HS-27A (cell line): Measurements from ENCODE around the gene AQP12A.

Experiments
- DNase-seq: peaks from one replicate; pipeline ENCODE4 v3.0.0-alpha.2; 2012; ENCODE audit warnings: low read depth, missing footprints

The AQP12A gene

DNA sequence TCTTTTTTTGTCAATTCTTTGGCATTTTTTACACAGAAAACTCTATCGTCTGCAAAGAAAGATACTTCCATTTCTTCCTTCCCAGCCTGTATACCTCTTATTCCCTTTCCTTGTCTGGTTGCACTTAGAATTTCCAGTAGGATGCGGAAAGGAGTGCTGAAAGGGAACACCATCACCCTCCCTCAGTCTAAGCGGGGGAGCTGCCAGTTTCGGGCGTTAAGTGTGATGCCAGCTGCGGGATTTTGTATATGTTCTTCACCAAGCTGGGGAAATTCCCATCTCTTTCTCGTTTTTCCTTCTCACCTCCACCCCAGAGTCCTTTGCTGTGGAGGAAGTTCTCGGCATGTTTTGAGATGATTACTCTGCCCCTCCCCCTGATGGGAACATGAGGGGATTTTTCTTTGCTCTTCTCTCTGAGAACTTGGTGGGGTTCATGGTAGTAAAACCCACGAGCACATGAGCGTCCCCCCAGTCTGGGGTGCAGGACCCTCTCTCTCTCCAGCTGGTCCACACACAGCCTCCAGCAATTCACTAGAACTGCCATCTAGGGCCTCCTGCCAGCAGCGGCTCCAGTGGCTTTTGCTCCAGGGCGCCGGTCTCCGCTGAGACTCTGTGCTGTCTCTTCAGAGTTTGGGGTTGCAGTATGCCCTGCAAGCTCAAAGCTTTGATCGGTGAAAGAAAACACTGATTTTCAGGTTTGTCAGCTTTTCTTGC, 15.5 kb downstream of the AQP12A start:
- DNase-seq = no peak

DNA sequence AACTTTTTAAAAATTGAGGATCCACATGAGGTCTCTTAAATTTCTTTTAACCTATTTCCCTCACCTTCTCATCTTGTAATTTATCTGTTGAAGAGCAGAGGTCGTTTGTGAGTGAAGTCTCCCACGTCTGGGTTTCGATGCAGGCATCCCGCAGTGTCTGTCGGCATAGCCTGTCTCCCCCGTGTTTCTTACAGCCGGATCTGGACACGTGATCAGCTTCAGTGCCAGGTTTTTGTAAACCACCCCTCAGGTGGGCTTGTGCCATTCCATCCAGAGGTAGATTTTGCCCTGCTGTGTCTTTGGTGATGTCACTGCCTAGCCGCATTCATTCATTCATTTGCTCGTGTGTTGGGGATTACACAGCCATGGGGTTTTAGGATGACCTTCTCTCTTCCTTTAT, 16.2 kb downstream of the AQP12A start:
- no peak for DNase-seq

DNA sequence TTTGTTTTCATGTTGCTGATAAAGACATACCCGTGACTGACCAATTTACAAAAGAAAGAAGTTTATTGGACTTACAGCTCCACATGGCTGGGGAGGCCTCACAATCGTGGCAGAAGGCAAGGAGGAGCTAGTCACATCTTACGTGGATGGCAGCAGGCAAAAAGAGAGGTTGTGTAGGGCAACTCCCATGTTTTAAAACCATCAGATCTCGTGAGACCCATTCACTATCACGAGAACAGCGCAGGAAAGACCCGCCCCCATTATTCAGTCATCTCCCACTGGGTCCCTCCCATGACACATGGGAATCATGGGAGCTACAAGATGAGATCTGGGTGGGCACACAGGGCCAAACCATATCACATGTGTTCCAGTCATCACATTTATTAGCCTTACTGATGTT, 16.8 kb downstream of the AQP12A start:
- DNase-seq = no peak

DNA sequence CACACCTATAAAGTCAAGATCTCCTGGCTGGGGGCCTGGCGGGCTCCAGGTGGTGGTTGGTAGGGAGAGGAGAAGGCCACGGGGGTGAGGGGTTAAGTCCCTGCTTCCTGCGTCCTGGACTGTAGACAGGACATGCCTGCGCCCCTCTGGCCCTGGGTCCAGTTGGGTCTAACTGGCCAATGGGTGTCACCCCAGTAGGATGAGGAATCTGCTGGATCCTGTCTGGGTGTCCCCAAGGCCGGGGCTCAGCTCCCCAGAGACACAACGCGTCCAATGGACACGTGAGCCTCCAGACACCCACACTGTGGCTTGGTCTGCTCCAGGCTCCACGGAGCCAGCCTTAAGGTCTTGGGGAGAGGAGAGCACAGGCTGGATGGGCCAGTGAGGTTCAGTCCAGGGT, 19.6 kb downstream of the AQP12A start:
- DNase-seq = no peak

DNA sequence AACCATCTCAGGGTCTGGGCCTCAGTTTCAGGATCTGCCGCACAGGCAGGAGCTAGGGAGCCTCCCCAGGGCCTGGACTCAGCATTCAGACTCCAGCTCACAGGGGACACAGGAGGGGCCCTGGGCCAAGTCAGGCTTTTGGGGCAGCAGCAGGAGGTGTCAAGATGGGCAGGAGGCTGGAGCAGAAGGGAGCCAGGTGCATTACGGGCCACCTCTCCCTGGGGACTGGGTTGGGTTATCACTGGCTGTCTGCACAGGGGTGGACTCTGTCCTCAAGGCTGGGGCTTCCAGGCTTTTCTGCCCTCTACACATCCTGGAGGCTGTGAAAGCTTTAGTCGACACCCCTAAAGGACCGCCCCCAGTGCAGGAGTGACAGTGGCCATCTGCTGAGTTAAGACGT, 20.0 kb downstream of the AQP12A start:
- DNase-seq = no peak

DNA sequence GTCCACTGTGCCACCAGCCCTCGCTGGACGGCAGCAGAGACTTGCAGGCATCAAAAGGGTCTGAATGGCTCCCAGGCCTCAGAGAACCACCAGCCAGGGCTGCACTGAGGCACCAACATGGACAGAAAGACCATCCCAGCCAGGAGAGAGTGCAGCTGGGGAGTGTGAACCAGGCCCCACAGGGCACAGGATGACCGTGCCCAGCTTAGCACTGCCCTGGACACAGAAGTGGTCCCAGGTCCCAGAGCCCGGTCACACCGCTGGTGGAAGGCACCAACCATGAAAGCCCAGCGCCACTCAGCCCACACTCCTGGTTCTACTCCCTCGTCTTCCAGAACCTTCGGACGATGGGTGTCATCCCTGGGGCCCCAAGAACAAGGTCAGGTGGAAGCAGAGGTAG, 20.5 kb downstream of the AQP12A start:
- no peak for DNase-seq

DNA sequence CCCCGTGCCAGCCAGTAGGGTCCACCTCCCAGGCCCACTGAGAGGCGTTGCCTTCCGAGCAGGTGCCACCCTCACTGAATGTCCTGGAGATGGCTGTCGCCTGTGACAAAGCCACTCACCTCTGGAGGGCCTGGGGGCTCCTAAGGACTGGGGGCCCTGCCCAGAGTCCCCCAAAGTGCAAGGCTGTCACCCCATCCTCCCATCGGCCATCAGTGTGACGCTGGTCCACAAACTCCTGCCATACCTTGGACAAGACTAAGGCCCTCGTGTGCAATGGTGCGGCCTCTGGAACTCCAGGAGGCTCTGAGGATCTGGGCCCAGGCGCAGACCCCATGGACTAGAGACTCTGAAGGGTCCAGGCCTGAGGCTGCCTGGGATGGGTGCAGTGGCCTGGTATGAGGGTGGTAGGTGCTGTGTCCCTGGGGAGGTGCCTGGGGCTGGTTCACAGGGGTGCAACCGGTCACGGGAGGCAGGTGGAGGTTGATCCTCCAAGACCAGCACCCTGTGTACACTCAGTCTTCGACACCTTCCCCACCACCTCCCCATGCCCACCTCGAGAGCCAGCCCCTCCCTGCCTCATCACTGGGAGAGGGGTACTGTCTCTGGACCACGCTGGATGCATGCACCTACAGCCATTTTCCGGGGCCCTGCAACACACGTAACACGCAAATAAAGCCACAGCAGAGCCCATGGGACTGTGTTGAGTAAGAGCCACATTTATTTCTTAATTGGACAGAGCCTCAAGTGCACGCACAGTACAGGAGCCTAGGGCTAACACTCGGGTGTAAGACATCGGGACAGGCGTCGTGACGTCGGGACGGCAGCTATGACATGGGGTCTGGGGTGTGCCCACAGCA, 21.6 kb downstream of the AQP12A start:
- no peak for DNase-seq

DNA sequence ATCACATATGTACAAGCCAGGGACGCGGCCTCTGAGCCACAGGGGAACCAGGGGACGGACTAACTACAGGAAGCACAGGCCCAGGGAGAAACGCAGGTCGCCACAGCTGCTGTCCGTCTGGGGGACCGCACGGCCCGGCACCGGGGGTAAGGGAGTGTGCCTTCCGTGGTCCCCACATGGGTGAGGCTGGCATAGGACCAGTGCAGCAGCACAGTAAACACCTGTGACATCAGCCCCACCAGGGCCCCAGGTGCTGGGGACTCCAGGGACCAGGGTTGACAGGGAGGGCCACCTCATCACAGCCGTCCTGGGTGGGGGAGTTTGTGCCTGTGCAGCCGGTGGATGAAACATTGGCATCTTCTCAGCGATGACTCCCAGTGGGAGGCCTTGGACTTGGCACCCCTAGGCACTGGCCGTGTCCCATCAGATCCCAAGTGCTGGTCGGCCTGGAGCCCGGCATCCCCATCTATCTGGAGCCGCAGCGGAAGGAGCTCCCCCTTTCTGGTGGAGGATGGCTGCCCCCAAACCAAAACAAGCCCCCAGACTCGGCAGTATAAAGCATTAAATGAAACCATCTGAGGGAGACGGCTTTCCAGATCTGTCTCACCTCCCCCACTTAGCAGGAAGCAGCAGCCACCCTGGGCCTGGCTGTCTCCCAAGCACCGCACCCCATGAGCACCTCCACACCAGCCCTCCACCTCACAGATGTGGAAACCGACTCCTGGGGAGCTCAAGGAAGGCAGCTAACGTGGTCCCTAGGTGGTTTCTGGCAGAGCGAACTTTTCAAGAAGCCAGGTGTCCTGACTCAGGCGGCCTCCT, 22.5 kb downstream of the AQP12A start:
- DNase-seq = no peak

DNA sequence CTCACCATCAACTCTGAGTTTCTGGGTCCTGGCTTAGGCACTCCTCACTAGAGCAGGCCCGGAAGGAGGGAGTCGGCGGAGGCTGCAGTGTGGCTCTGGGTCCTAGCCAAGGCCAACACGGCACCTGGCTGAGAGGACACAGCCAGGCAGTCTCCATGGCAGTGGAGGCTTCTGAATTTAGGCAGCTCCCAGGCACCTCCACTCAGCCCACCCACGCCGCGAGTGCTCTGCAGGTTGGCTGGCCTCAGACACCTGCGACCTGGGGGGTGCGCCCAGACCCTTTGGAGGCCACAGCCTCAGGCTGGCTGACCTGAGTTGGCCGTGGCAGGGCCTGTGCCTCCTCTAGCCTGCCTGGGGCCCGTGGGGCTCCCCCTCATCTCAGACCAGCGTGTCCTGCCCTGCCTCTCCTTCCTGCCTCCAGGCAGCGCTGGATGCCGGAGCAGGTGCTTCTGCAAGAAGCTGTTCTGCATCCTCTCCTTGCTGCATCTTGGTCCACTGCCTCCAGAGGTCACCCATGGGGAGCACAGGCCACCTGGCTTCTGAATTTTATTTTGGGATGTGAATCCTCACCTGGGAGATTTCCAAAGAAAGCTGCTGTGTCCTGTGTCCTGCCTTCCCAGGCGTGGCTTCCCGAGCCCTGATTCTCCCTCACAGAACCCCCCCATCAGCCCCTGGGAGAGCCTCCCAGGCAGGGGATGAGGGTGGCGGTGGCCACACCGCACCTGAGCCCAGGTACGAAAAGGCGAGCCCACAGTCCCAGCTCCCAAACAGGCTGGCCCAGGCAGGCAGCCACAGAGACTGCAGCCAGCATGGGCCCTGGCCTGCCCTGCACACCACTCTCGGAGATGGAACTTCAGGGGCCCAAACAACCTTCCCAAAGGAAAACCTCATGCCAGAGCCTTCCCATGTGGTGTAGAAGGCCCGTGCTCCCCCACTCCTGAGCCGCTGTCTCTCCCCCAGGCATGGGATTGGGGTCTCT, 23.4 kb downstream of the AQP12A start:
- DNase-seq = no peak

DNA sequence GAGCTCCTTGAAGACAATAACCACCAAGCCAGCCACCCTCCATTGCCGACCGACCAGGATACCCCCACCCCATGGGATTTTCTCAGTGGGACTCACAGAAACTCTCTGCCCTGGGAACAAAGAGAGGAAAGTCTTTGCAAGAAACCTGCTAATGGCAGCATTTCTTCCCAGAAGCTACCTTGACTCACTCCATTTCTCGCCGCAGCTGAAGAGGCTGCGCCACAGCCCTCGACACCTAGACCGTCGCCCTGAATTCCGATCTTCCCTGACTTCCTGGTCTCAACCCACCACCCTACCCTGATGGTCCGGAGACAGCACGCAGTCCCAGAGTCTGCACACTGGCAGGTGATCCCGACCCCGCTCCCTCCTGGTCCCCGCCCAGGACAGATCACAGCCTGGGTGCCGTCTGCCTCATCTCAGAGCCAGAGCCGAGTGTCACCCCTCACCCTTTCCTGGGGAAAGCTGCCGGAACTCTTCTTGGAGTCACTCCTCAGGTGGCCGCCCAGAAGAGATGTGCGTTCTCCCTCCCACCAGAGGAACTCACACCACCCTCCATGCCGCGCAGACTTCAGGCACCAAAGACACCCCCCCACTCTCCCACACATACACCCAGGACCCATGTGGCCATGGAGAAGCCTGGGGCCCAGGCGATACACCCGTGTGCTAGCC, 24.6 kb downstream of the AQP12A start:
- no peak for DNase-seq

DNA sequence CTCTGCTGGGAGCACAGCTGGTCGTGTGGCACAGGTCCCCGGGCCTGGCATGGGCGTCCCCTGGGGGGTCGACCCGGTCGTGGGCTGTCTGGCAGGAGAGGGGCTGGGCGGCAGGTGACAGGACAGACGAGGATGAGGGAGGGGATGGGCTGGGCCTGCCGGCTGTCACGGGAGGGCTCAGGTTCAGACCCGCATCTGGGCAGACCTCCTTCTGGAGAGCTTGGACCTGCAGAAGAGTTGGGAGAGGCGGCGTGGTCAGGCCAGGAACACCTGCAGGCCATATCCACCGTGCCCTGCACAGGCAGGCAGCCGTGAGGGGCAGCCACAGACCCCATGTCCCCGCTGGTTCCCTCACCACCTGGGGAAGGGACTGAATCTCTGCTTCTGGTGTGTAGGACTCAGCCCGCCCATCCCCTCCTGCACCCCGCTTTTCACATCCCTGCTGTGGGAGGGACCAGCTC, 25.5 kb downstream of the AQP12A start:
- no peak for DNase-seq

DNA sequence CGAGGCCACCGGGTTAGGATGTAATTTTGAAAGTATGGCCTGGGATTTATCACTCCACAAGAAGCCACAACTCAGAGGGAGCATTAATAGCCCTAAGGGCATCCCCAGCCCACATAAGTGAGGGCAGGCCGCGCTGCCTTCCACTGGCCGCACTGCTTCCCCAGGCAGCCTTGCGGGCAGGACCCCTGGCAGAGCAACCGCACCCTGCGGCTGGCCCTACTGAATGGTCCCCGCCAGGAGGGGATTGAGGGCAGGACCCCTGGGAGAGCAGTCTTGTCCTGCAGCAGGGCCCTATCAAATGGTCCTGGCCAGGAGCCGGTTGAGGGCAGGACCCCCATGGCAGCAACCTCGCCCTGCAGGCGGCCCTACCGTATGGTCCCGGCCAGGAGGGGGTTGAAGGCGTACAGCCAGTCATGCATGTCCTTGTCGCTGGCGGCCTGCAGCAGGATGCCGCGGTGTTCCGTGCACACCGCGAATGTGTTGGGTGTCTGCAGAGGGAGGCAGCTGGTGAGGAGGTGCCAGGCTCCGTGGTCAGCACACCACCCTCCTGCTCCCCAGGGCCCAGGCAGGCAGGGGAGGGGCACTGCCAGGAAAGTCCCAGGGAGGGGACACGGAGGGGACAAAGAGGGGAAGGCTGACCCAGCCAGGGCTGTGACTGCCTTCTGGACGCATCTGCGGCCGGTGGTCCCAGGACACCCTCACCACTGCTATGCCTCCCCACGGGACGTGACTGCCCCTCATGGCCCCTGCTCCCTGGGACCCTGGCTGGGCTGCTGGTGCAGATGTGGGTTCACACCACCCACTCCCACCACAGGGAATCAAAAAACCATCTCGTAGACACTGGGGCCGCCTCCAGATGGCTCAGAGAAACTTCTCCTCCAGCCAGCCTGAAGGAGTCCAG, 26.3 kb downstream of the AQP12A start:
- no peak for DNase-seq

DNA sequence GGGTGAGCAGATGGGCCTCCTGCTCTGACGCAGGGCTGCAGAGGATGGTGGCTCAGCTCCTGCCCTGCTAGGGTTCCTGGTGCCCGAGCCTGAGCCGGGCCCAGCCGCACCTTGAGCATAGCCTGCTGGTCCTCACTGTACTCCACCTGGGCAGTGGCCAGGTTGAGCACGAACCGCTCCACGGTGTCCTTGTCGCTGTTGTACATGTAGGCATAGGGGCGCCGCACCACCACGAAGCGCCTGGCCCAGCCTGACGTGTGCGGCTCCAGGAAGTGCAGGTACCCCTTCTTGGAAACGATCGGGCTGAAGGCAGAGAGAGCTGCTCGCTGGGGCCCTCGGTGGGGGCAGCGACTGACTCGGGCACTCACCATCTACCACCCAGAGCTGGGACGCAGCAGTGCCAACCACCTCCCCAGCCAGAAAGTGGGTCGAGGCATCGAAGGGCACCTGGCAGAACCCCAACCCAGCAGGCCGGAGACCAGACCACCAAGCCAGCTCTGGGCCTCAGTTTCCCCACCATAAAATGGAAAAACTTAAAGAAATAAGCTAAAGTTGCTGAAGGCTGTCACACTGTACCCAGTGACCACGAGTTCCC, 27.3 kb downstream of the AQP12A start:
- DNase-seq = no peak

DNA sequence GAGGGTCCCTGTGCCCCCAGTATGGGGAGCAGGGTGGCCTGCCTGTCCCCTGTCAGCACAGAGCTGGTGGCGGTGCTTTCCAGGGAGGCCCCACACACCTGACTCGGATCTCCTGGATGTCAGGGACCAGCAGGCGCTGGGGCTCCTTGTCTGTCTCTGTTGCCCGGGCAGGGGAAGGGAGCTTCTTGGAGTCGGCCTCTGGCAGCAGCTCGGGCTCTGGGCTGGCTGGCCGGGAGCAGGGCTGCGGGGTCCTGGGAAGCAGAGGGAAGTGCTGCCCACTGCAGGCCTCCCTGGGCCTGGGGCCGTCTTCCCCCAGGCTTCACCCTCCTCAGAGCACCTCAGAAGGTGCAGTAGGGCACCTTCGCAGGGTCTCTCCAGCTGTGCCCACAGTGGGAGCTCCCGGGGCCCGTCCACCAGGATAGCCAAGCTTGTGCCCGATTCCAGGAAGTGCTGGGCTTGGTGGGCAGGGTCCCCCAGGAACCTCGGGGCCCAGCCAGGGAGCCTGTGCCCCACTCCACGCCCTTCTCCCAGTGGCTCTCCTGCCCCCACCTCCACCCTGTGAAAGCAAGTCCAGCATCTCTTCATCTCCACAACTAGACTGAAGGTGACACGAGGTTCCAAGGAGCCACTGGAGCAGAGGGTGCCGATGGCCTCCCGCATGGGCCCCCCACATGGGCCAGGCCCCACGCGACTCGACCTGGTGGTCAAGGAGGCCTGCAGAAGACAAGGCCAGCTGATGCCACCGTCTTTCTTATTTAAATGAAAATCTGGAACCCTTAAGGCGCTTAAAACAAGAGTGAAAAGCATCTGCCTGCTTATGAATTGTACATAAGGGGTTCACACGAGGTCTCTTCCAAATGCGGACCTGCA, 28.2 kb downstream of the AQP12A start:
- no peak for DNase-seq

DNA sequence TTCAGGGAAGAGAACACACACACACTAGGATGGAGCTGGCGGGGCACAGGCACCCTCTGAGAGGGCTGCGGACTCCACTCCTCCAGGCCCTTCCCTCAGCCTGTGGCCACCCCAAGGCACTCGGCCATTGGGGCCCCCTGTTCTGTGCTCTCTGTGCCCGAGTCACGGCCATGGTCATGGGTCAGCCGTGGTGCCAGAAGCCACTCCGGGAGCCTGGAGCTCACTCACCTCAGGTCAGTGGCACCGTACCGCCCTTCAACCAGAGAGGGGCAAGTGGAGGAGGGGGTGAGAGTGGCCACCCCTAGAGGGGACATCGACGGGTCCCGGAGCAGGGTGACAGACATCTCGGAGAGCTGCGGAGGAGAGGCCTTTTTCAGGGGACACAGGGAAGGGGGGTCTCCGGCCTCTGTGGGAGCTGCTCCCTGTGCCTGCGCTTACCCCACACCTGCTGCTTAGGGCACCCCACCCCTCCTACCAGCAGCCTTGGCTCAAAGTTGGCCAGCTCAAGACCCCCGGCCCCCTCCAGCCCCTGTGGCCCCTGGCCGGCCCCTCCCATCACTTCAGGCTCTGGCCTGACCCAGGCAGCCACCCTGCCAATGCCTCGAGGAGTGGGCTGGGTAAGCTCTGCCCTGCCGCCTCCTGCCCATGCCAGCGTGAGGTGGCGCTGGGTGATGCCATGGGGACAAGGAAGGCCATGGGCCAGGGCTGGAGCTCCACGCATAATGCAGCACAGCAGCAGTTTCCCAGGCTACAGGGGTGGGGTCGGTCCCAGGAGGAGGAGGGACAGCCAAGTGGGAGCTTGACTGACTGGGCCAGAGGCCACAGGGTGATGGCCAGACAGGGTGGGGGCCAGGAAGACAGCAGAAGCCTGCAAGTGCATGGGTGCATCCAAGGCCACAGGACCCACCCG, 29.3 kb downstream of the AQP12A start:
- DNase-seq = no peak

DNA sequence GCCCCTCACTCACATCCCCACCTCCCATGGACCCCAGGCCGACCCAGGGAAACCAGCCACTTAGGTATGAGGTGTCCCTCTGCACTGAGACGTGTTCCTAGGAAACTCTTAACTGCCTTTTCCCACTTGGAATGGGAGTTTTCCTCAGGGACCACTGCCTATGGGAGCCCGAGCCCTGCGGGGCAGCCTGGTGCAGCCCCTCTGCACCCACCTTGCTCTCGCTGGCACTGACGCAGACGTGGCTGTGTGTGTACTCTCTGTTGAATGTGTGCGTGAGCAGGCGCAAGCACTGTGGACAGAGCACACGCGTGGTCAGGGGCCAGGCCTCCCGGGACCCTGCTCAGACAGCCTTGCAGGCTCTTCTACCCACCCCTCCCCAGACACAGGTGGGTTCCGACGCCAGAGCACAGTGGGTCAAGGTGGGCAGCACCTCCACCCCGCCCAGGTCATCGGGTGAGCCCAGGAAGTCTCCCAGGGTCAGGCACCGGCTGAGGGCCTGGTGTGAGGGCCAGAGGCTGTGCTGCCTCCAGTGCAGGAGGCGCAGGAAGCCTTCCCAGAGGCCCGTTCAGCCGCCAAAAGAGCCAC, 30.0 kb downstream of the AQP12A start:
- no peak for DNase-seq

DNA sequence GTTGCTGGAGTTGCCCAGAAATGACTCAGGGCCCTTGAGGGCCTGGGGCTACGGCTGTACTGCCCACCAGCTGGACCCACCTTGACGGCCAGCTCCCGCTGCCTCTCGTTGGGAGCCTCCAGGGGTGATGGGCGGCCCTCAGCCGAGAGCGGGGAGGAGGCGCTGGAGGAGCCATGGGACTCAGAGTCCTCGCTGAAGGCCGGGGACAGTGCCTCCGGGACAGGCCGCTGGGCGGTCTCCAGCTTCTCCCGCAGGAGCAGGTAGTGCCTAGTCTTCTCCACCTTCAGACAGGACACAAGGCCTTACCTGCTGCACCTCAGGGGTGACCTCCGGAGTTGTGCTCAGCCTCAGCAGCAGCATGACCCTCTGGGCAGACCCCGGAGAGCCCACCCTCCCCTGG, 30.7 kb downstream of the AQP12A start:
- no peak for DNase-seq
